ENCODE measurements around the gene ZNF518A. TPM values are rescaled to one million over a fixed set of nuclear protein-coding genes. Genes with fewer than 3 reads are reported as not detected.

ZNF518A gene
- total RNA-seq, 2 experiments from 2014 or later = 9.6 to 13.3 TPM

- intact Hi-C loops (cut with micrococcal nuclease) = no loop called here
- no peak overlapping the region for H3K4me3 Mint-ChIP-seq
- no peak overlapping the region for H3K27ac Mint-ChIP-seq
These were observed 78.8 kb downstream of the ZNF518A start for GRCh38 chr10:96208946-96209345.

GRCh38 chr10:96211764-96212163 is 81.7 kb downstream of the ZNF518A start:
- Mint-ChIP-seq H3K27ac (no peak overlapping the region), H3K4me1 (ENCODE audit: low read depth) (no peaks in the 10 kb centered on the region), H3K36me3 (no peaks in the 10 kb centered on the region), H3K4me3 (no peak overlapping the region), H3K27me3 (peaks cover 8% of the 10 kb centered on the region), H3K9me3 (no peaks in the 10 kb centered on the region)
- ChIA-PET POLR2A (no interaction called here), CTCF (interaction anchor here (2.6 kb wide), 1 partner anchor 18 kb away, joined by 7 read pairs; no protein-coding TSS in a partner anchor)
- intact Hi-C loops (cut with micrococcal nuclease) = no loop called here
- no peak for DNase-seq

More at GRCh38 chr10:96208946-96209345, 78.8 kb downstream of the ZNF518A start:
- Mint-ChIP-seq H3K4me1 (ENCODE audit: low read depth) (no peaks in the 10 kb centered on the region), H3K27me3 (peaks cover under 1% of the 10 kb centered on the region), H3K9me3 (no peaks in the 10 kb centered on the region), H3K36me3 (no peaks in the 10 kb centered on the region)
- no peak for DNase-seq
- ChIA-PET POLR2A (no interaction called here), CTCF (interaction anchor here (2.6 kb wide), 1 partner anchor 21 kb away, joined by 7 read pairs; no protein-coding TSS in a partner anchor)

GRCh38 chr10:96212911-96213310 is 82.8 kb downstream of the ZNF518A start:
- no peak overlapping the region for H3K4me3 Mint-ChIP-seq
- no peak for DNase-seq
- H3K27ac Mint-ChIP-seq = no peak overlapping the region
- intact Hi-C loops (cut with micrococcal nuclease) = no loop called here
- peaks cover 9% of the 10 kb centered on the region for H3K27me3 Mint-ChIP-seq
- POLR2A ChIA-PET = no interaction called here
- no peaks in the 10 kb centered on the region for H3K36me3 Mint-ChIP-seq
- no peaks in the 10 kb centered on the region for H3K4me1 Mint-ChIP-seq (ENCODE audit: low read depth)
- CTCF ChIA-PET = interaction anchor here (1.5 kb wide), 1 partner anchor 17 kb away, joined by 6 read pairs; no protein-coding TSS in a partner anchor
- no peaks in the 10 kb centered on the region for H3K9me3 Mint-ChIP-seq

Other genes starting within 250 kb of the ZNF518A start
- gene CC2D2B, start 222.3 kb upstream of the ZNF518A start, total RNA-seq = under 1 TPM in 1 of 2 experiments, not detected in 1; 0.15 TPM
- gene CCNJ, start 86.7 kb upstream of the ZNF518A start, total RNA-seq = 1 to 10 TPM; 4.3 to 4.4 TPM
- not detected for gene BLNK, start 141.3 kb downstream of the ZNF518A start, total RNA-seq
- not detected for gene DNTT, start 174.1 kb downstream of the ZNF518A start, total RNA-seq
- gene OPALIN, start 228.7 kb downstream of the ZNF518A start, total RNA-seq = not detected

Data from activated CD4-positive, alpha-beta memory T cell treated with anti-CD3 and anti-CD28 coated beads for 36 hours (primary cell).